H1 (cell line): Measurements from ENCODE around the gene TBCA. TPM values are rescaled to one million over a fixed set of nuclear protein-coding genes. Genes with fewer than 3 reads are reported as not detected.

Source experiments
- CTCF ChIA-PET: fragments of 300-600 bp; sonication (Branson Sonifier 250); formaldehyde crosslinking; loops from one replicate; lab custom pipeline; 2021; ENCODE audit not compliant: partially characterized antibody; lab: Charles Lee
- POLR2A ChIA-PET: fragments of 300-600 bp; sonication (Branson Sonifier 250); formaldehyde crosslinking; loops from one replicate; lab custom pipeline; 2021; ENCODE audit warnings: inconsistent platforms; ENCODE audit not compliant: partially characterized antibody; lab: Charles Lee
- DNase-seq, 2 experiments: peaks; one replicate each; pipeline versions ENCODE4 v3.0.0 to v3.0.0-alpha.2; 2010 to 2022; ENCODE audit warnings: low spot score in 2 of 2, low read depth in 1 of 2, mixed read lengths in 1 of 2
- FAIRE-seq: peaks from 2 replicates; lab custom pipeline; 2011; peaks lifted over from hg19 to GRCh38; lab: Jason Lieb, UNC
- H2AFZ ChIP-seq: 2 replicates; pipeline ENCODE4 v1.8.1; 2012; ENCODE audit warnings: low read length, inconsistent platforms
- H2AK5ac ChIP-seq: 2 replicates; pipeline ENCODE4 v1.6.1; 2013; ENCODE audit warnings: low read depth, low read length
- H2BK120ac ChIP-seq: replicated peaks from 2 replicates; pipeline ENCODE3; 2013; ENCODE audit warnings: low read depth, low read length, inconsistent platforms
- H2BK12ac ChIP-seq: 2 replicates; pipeline ENCODE4 v1.6.1; 2013; ENCODE audit warnings: low read depth, low read length
- H2BK15ac ChIP-seq: 2 replicates; pipeline ENCODE4 v1.6.1; 2013; ENCODE audit warnings: low read length
- H2BK20ac ChIP-seq: 2 replicates; pipeline ENCODE4 v1.6.1; 2013; ENCODE audit warnings: low read length
- H2BK5ac ChIP-seq: 2 replicates; pipeline ENCODE4 v1.6.1; 2013; ENCODE audit warnings: low read depth, low read length
- H3K14ac ChIP-seq: 2 replicates; pipeline ENCODE4 v1.6.1; 2013; ENCODE audit warnings: inconsistent platforms; ENCODE audit not compliant: insufficient read length
- H3K18ac ChIP-seq: 2 replicates; pipeline ENCODE4 v1.6.1; 2013; ENCODE audit warnings: low read length; ENCODE audit errors: extremely low read depth
- H3K23ac ChIP-seq: 2 replicates; pipeline ENCODE4 v1.6.1; 2013; ENCODE audit warnings: inconsistent platforms; ENCODE audit not compliant: insufficient read length
- H3K23me2 ChIP-seq: 2 replicates; pipeline ENCODE4 v1.6.1; 2013; ENCODE audit warnings: low read depth, low read length
- H3K27ac ChIP-seq: 2 replicates; pipeline ENCODE4 v1.6.1; 2011; ENCODE audit warnings: low read depth, low read length, inconsistent platforms
- H3K27me3 ChIP-seq, 4 experiments: replicated peaks in 1 of 4; 1 replicate in 1 of 4; 2 replicates in 3 of 4; pipeline versions ENCODE4 v1.6.1 to v1.8.1; 2011 to 2013; ENCODE audit warnings: low read length in 3 of 4, mild to moderate bottlenecking in 3 of 4, inconsistent platforms in 2 of 4, mixed read lengths in 2 of 4, moderate library complexity in 1 of 4; ENCODE audit not compliant: control insufficient read depth in 3 of 4, insufficient read depth in 3 of 4; ENCODE audit errors: extremely low read depth in 1 of 4
- H3K36me3 ChIP-seq, 4 experiments: 2 replicates each; pipeline versions ENCODE4 v1.6.1 to v1.8.1; 2011 to 2013; ENCODE audit warnings: mild to moderate bottlenecking in 4 of 4, low read length in 3 of 4, moderate library complexity in 2 of 4, control low read depth in 1 of 4, inconsistent platforms in 1 of 4; ENCODE audit not compliant: insufficient read depth in 4 of 4, control insufficient read depth in 2 of 4
- H3K4ac ChIP-seq: replicated peaks from 2 replicates; pipeline ENCODE3; 2013; ENCODE audit warnings: low read length, low read depth, mixed read lengths, inconsistent platforms; ENCODE audit not compliant: insufficient read length
- H3K4me1 ChIP-seq, 4 experiments: replicated peaks in 1 of 4; 1 replicate in 1 of 4; 2 replicates in 3 of 4; pipeline versions ENCODE4 v1.6.1 to v1.8.1; 2011 to 2013; ENCODE audit warnings: low read length in 3 of 4, inconsistent platforms in 2 of 4, mixed read lengths in 1 of 4; ENCODE audit not compliant: insufficient read depth in 4 of 4, control insufficient read depth in 3 of 4
- H3K4me2 ChIP-seq, 2 experiments: 2 replicates each; pipeline versions ENCODE4 v1.6.1 to v1.8.1; 2011 to 2013; ENCODE audit warnings: low read depth in 2 of 2, low read length in 2 of 2, control low read depth in 1 of 2, inconsistent platforms in 1 of 2, mild to moderate bottlenecking in 1 of 2; ENCODE audit not compliant: insufficient read depth in 1 of 2
- H3K4me3 ChIP-seq, 4 experiments: fragments of 200-600, 300-600 bp in 1 of 4; sonication (generic), shearing (Covaris generic), sonication (Bioruptor Twin) in 1 of 4; 2 replicates each; pipeline versions ENCODE4 v1.5.1 to v1.8.1; 2011 to 2016; ENCODE audit warnings: low read length in 4 of 4, low read depth in 3 of 4, control low read depth in 2 of 4, inconsistent platforms in 2 of 4, mild to moderate bottlenecking in 2 of 4, mixed read lengths in 1 of 4, moderate library complexity in 1 of 4; ENCODE audit not compliant: insufficient read depth in 2 of 4; ENCODE audit errors: extremely low read depth in 1 of 4
- H3K56ac ChIP-seq: replicated peaks from 2 replicates; pipeline ENCODE3; 2013; ENCODE audit warnings: low read depth, mild to moderate bottlenecking, mixed read lengths, low read length, inconsistent platforms; ENCODE audit not compliant: insufficient read length
- H3K79me1 ChIP-seq: 2 replicates; pipeline ENCODE4 v1.6.1; 2013; ENCODE audit warnings: low read depth, low read length, control low read depth
- H3K79me2 ChIP-seq, 2 experiments: 2 replicates each; pipeline versions ENCODE4 v1.6.1 to v1.8.1; 2012 to 2013; ENCODE audit warnings: low read length in 2 of 2, mild to moderate bottlenecking in 2 of 2, inconsistent platforms in 1 of 2; ENCODE audit not compliant: insufficient read depth in 2 of 2, control insufficient read depth in 1 of 2
- H3K9ac ChIP-seq, 4 experiments: replicated peaks in 1 of 4; 1 replicate in 1 of 4; 2 replicates in 3 of 4; pipeline versions ENCODE4 v1.6.1 to v1.8.1; 2011 to 2013; ENCODE audit warnings: low read depth in 3 of 4, low read length in 3 of 4, control low read depth in 2 of 4, mild to moderate bottlenecking in 2 of 4, moderate library complexity in 2 of 4, inconsistent platforms in 1 of 4; ENCODE audit errors: extremely low read depth in 1 of 4
- H3K9me3 ChIP-seq, 2 experiments: 2 replicates each; pipeline versions ENCODE4 v1.6.1 to v1.8.1; 2012 to 2013; ENCODE audit warnings: mild to moderate bottlenecking in 2 of 2, moderate library complexity in 2 of 2, control low read depth in 1 of 2, inconsistent platforms in 1 of 2, low read depth in 1 of 2, low read length in 1 of 2, mixed read lengths in 1 of 2; ENCODE audit not compliant: insufficient read depth in 2 of 2
- H4K20me1 ChIP-seq, 2 experiments: replicated peaks in 1 of 2; 2 replicates each; pipeline versions ENCODE3 to v1.8.1; 2011 to 2013; ENCODE audit warnings: inconsistent platforms in 2 of 2, low read length in 2 of 2, mild to moderate bottlenecking in 1 of 2; ENCODE audit not compliant: insufficient read depth in 2 of 2, control insufficient read depth in 1 of 2
- H4K5ac ChIP-seq: 2 replicates; pipeline ENCODE4 v1.6.1; 2013; ENCODE audit warnings: low read length, low read depth, mixed read lengths, inconsistent platforms; ENCODE audit not compliant: insufficient read length
- H4K8ac ChIP-seq: 2 replicates; pipeline ENCODE4 v1.8.0; 2013; ENCODE audit warnings: mild to moderate bottlenecking, moderate library complexity, low read length, inconsistent platforms; ENCODE audit not compliant: insufficient read depth; ENCODE audit errors: extremely low read depth
- H4K91ac ChIP-seq: replicated peaks from 2 replicates; pipeline ENCODE3; 2013; ENCODE audit warnings: low read length, mixed read lengths, inconsistent platforms; ENCODE audit not compliant: insufficient read length
- CTCF ChIP-seq, 3 experiments: IDR thresholded peaks; 1 replicate in 2 of 3; 2 replicates in 1 of 3; pipeline versions ENCODE4 v1.5.1 to v1.6.1; 2011; ENCODE audit warnings: low read length in 3 of 3, mild to moderate bottlenecking in 3 of 3, inconsistent platforms in 2 of 3, low read depth in 1 of 3, moderate library complexity in 1 of 3; ENCODE audit not compliant: insufficient read depth in 1 of 3; ENCODE audit errors: control extremely low read depth in 1 of 3
- EGR1 ChIP-seq: IDR thresholded peaks from 2 replicates; pipeline ENCODE4 v1.6.1; 2011; ENCODE audit warnings: low read depth, low read length, borderline replicate concordance
- GTF2F1 ChIP-seq: IDR thresholded peaks from 2 replicates; pipeline ENCODE4 v1.6.1; 2012; ENCODE audit warnings: low read depth, low read length, improper control_type of control experiment, borderline replicate concordance
- POLR2A ChIP-seq, 2 experiments: IDR thresholded peaks; 1 replicate in 1 of 2; 2 replicates in 1 of 2; pipeline ENCODE4 v1.6.1; 2011; ENCODE audit warnings: low read depth in 2 of 2, low read length in 2 of 2, mild to moderate bottlenecking in 2 of 2; ENCODE audit errors: control extremely low read depth in 1 of 2
- POLR2AphosphoS5 ChIP-seq: IDR thresholded peaks from 2 replicates; pipeline ENCODE4 v1.6.1; 2011; ENCODE audit warnings: low read depth, low read length
- RAD21 ChIP-seq, 2 experiments: IDR thresholded peaks in 1 of 2; conservative IDR thresholded peaks in 1 of 2; 2 replicates each; pipeline ENCODE4 v1.6.1; 2011; ENCODE audit warnings: low read depth in 2 of 2, low read length in 2 of 2, improper control_type of control experiment in 1 of 2, inconsistent platforms in 1 of 2, mild to moderate bottlenecking in 1 of 2, moderate library complexity in 1 of 2
- TCF12 ChIP-seq: IDR thresholded peaks from 2 replicates; pipeline ENCODE4 v1.6.1; 2011; ENCODE audit warnings: low read depth, mild to moderate bottlenecking, low read length
- USF2 ChIP-seq: IDR thresholded peaks from 2 replicates; pipeline ENCODE4 v1.6.1; 2011; ENCODE audit warnings: low read length, improper control_type of control experiment
- WGBS, 2 experiments: shearing (Covaris generic) in 1 of 2; methylation state at CpG; one replicate each; pipeline versions ENCODE4 v1.1.6 to v1.1.7; 2013 to 2015; ENCODE audit warnings: low lambda C conversion rate in 2 of 2, mixed read lengths in 2 of 2, inconsistent platforms in 1 of 2, low coverage in 1 of 2, missing lambda C conversion rate in 1 of 2; ENCODE audit not compliant: insufficient replicate concordance in 2 of 2, insufficient coverage in 1 of 2, insufficient read length in 1 of 2; ENCODE audit errors: extremely low coverage in 1 of 2, missing lambda C conversion rate in 1 of 2; 5-methylcytosine and 5-hydroxymethylcytosine counted together
- polyA plus RNA-seq, 7 experiments: library from polyadenylated mRNA; depleted of rRNA in 3 of 7; stranded (reverse) in 5 of 7; unstranded in 2 of 7; fragments of >200 nt in 5 of 7; fragments of 200-250 nt in 2 of 7; gene quantifications; 1 replicate in 5 of 7; 2 replicates in 1 of 7; 4 replicates in 1 of 7; pipeline versions ENCODE4 v1.2.1 to v1.2.3, GENCODE V29; 2011 to 2013; ENCODE audit warnings: missing spikeins in 2 of 7, mixed read lengths in 2 of 7
- total RNA-seq: library from RNA; stranded (reverse); fragmentation: NEBNext Ultra II Directional; extraction: Animal tissue kit (Norgen Biotek cat#: 25700); gene quantifications from 2 replicates; pipeline ENCODE4 v1.2.1, GENCODE V29; 2021

The TBCA gene
- total and polyA plus RNA-seq, 2 of the 8 experiments (the other 6 are each of a cell fraction or from before 2014, with no cell fraction given) = 55.7 to 320 TPM

GRCh38 chr5:77771452-77771851, 4.7 kb downstream of the TBCA start:
- TF ChIP-seq POLR2A (IDR thresholded peaks at IDR 0.05; ENCODE audit: control extremely low read depth in 1 of 2, low read depth in 2 of 2, low read length in 2 of 2) (0 out of 3 replicates have a peak, but pooled peaks of 1 of the 2 experiments have one; percentile 19), GTF2F1 (no peak), TCF12 (no peak), POLR2AphosphoS5 (peak; percentile 43; the same call in 1 of the 2 replicates), USF2 (no peak), RAD21 (IDR thresholded peaks at IDR 0.05 in 1 of 2, conservative IDR thresholded peaks at IDR 0.05 in 1 of 2; ENCODE audit: low read depth in 2 of 2, low read length in 2 of 2) (no peak), EGR1 (no peak), CTCF (IDR thresholded peaks at IDR 0.05; ENCODE audit: control extremely low read depth in 1 of 3, insufficient read depth in 1 of 3, low read depth in 1 of 3, low read length in 3 of 3) (no peak)
- Histone ChIP-seq H3K14ac (no peak overlapping the region), H3K4ac (no peak overlapping the region), H2BK5ac (no peak overlapping the region), H2BK20ac (no peak overlapping the region), H3K4me3 (no peak overlapping the region), H3K27me3 (peaks cover 0 to 1% (median 0%) of the 10 kb centered on the region in 4 experiments; a peak in 1 of 7 replicates), H3K56ac (no peak overlapping the region), H2AFZ (no peak overlapping the region), H4K5ac (no peak overlapping the region), H3K4me2 (no peak overlapping the region), H2AK5ac (no peak overlapping the region), H3K36me3 (peaks cover 0 to 15% (median 4%) of the 10 kb centered on the region in 4 experiments; a peak in 2 of 8 replicates), H3K23ac (no peak overlapping the region), H3K79me1 (peaks cover 3% of the 10 kb centered on the region; the same call in 1 of the 2 replicates), H3K9ac (no peak overlapping the region), H4K8ac (no peak overlapping the region), H2BK120ac (no peak overlapping the region), H4K91ac (no peak overlapping the region), H3K27ac (no peak overlapping the region), H4K20me1 (peaks cover 12 to 15% of the 10 kb centered on the region in 2 experiments), H3K9me3 (no peaks in the 10 kb centered on the region), H2BK12ac (no peak overlapping the region), H2BK15ac (no peak overlapping the region), H3K79me2 (peaks cover 13 to 91% of the 10 kb centered on the region in 2 experiments), H3K18ac (no peak overlapping the region), H3K23me2 (no peaks in the 10 kb centered on the region), H3K4me1 (peaks cover 0 to 14% (median 7%) of the 10 kb centered on the region in 4 experiments; a peak in 4 of 7 replicates)
- ChIA-PET CTCF (no interaction called here), POLR2A (no interaction called here)
- FAIRE-seq (no peak), DNase-seq (no peak)
- WGBS, 2 experiments = 77% methylated on average over 5 of the region's 5 CpGs; no CpG with 5 or more reads in 1 of the 2 experiments
